ENCODE results near the gene TLR5. TPM values are rescaled to one million over a fixed set of nuclear protein-coding genes. Genes with fewer than 3 reads are reported as not detected.

TLR5 gene
- polyA plus RNA-seq, 3 donors, result 35.5 to 58.0 (median 45.7) TPM

GRCh38 chr1:223155153-223155552 lies 12.1 kb upstream of the TLR5 start:
- H3K79me2 ChIP-seq (ENCODE audit: insufficient read depth, low read length), result no peaks in the 10 kb centered on the region
- no peak for DNase-seq
- H3K27ac ChIP-seq (ENCODE audit: low read depth in 1 of 2, low read length in 2 of 2), result no peak overlapping the region
- no peaks in the 10 kb centered on the region for H3K36me3 ChIP-seq (replicated peaks in 1 of 2; ENCODE audit: control insufficient read depth in 1 of 2, insufficient read depth in 2 of 2, low read length in 2 of 2)
- H2AFZ ChIP-seq (ENCODE audit: insufficient read depth, low read depth, low read length, poor library complexity, severe bottlenecking), result no peak overlapping the region
- Mint-ChIP-seq H3K4me3 (no peak overlapping the region), H3K36me3 (no peaks in the 10 kb centered on the region), H3K4me1 (peaks cover 22% of the 10 kb centered on the region), H3K27me3 (ENCODE audit: low read depth in 3 of 3) (peaks cover 0 to 2% (median 0%) of the 10 kb centered on the region in 3 donors), H3K9me3 (no peaks in the 10 kb centered on the region), H3K27ac (no peak overlapping the region)
- no CpG with 5 or more reads among the region's 2 CpGs for WGBS (ENCODE audit: insufficient coverage)
- no peak overlapping the region for H3K4me3 ChIP-seq (replicated peaks in 1 of 3; ENCODE audit: low read depth in 2 of 3, low read length in 3 of 3)
- TF ChIP-seq, protein P1, sequence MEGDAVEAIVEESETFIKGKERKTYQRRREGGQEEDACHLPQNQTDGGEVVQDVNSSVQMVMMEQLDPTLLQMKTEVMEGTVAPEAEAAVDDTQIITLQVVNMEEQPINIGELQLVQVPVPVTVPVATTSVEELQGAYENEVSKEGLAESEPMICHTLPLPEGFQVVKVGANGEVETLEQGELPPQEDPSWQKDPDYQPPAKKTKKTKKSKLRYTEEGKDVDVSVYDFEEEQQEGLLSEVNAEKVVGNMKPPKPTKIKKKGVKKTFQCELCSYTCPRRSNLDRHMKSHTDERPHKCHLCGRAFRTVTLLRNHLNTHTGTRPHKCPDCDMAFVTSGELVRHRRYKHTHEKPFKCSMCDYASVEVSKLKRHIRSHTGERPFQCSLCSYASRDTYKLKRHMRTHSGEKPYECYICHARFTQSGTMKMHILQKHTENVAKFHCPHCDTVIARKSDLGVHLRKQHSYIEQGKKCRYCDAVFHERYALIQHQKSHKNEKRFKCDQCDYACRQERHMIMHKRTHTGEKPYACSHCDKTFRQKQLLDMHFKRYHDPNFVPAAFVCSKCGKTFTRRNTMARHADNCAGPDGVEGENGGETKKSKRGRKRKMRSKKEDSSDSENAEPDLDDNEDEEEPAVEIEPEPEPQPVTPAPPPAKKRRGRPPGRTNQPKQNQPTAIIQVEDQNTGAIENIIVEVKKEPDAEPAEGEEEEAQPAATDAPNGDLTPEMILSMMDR (IDR thresholded peaks at IDR 0.05), result no peak
- H3K4me1 ChIP-seq (ENCODE audit: control insufficient read depth in 1 of 2, insufficient read depth in 2 of 2, low read length in 2 of 2), result peaks cover 10 to 13% of the 10 kb centered on the region in 2 donors
- H3K27me3 ChIP-seq (ENCODE audit: control insufficient read depth in 2 of 2, insufficient read depth in 2 of 2, low read length in 2 of 2), result no peaks in the 10 kb centered on the region
- intact Hi-C loops (cut with micrococcal nuclease), result no loop called here
- H3K9me3 ChIP-seq (replicated peaks in 1 of 2; ENCODE audit: control insufficient read depth in 1 of 2, insufficient read depth in 1 of 2, low read length in 2 of 2), result no peaks in the 10 kb centered on the region
- no peak overlapping the region for H3K4me2 ChIP-seq (replicated peaks; ENCODE audit: extremely low read depth, low read length, poor library complexity, severe bottlenecking)
- no peak overlapping the region for H3K9ac ChIP-seq (ENCODE audit: insufficient read depth, low read length, poor library complexity, severe bottlenecking)
- H4K20me1 ChIP-seq (ENCODE audit: insufficient read depth, low read length), result no peaks in the 10 kb centered on the region

DNA sequence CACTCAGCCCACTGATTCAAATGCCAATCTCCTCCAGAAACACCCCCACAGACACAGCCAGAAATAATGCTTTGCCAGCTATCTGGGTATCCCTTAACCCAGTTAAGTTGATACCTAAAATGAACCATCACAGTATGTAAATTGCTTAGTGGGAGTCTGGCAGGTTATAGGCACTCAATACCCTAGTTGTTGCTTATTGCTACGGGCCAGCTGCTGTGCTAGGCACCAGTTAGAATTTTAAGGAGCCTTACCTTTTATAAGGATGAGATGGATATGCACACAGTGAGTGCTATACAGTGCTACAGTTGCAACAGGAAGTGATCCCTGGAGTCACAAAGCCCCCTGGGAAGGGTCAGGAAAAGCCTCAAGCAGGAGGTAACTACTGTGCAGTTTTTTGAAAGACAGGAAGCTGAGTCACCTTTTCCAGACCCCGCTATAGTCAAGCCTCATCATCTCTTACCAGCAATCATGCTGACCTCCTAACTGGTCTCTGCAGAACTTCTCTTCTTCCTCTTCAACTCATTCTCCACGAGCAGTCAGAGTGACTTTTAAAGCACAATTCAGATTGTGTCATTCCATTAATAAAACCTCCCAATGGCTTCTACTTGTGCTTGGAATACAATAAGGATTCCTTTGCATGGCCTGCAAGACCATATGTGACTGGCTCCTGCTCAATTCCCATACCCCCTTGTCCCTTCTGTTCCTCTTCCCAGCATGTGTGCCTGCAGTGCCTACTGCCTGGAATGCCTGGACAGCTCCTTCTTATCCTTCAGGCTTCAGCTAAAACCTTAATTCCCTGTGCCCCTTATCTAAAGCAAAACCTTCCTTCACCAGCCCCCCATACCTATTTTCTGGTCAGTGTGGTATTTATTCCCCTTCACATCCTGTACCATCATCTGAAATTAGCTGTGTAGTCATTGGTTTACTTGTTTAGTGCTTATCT lies 10.4 kb upstream of the TLR5 start:
- TF ChIP-seq, protein P1 (IDR thresholded peaks at IDR 0.05), result no peak
- H2AFZ ChIP-seq (ENCODE audit: insufficient read depth, low read depth, low read length, poor library complexity, severe bottlenecking), result peak overlapping the region; percentile 19
- WGBS (ENCODE audit: insufficient coverage), result 29% methylated on average over 3 of the region's 3 CpGs

More for the DNA sequence above, 10.4 kb upstream of the TLR5 start:
- Histone ChIP-seq H4K20me1 (ENCODE audit: insufficient read depth, low read length) (no peaks in the 10 kb centered on the region), H3K4me2 (replicated peaks; ENCODE audit: extremely low read depth, low read length, poor library complexity, severe bottlenecking) (no peak overlapping the region), H3K27ac (ENCODE audit: low read depth in 1 of 2, low read length in 2 of 2) (no peak overlapping the region), H3K79me2 (ENCODE audit: insufficient read depth, low read length) (no peaks in the 10 kb centered on the region), H3K9me3 (replicated peaks in 1 of 2; ENCODE audit: control insufficient read depth in 1 of 2, insufficient read depth in 1 of 2, low read length in 2 of 2) (no peaks in the 10 kb centered on the region), H3K4me3 (replicated peaks in 1 of 3; ENCODE audit: low read depth in 2 of 3, low read length in 3 of 3) (no peak overlapping the region), H3K4me1 (ENCODE audit: control insufficient read depth in 1 of 2, insufficient read depth in 2 of 2, low read length in 2 of 2) (peaks cover 10 to 13% of the 10 kb centered on the region in 2 donors), H3K27me3 (ENCODE audit: control insufficient read depth in 2 of 2, insufficient read depth in 2 of 2, low read length in 2 of 2) (no peaks in the 10 kb centered on the region), H3K36me3 (replicated peaks in 1 of 2; ENCODE audit: control insufficient read depth in 1 of 2, insufficient read depth in 2 of 2, low read length in 2 of 2) (no peaks in the 10 kb centered on the region), H3K9ac (ENCODE audit: insufficient read depth, low read length, poor library complexity, severe bottlenecking) (no peak overlapping the region)
- Mint-ChIP-seq H3K4me3 (no peak overlapping the region), H3K36me3 (no peaks in the 10 kb centered on the region), H3K27ac (peak overlapping the region in 3 of 7 donors; percentile 0 to 73 (median 46)), H3K9me3 (peaks cover 0 to 2% (median 0%) of the 10 kb centered on the region in 7 donors), H3K4me1 (peaks cover 25% of the 10 kb centered on the region), H3K27me3 (ENCODE audit: low read depth in 3 of 3) (peaks cover 0 to 2% (median 0%) of the 10 kb centered on the region in 3 donors)
- no peak for DNase-seq
- intact Hi-C loops (cut with micrococcal nuclease), result no loop called here

All from CD14-positive monocyte (primary cell).